CD8-positive, alpha-beta memory T cell (primary cell): ENCODE results near the gene GRM5. TPM values are rescaled to one million over a fixed set of nuclear protein-coding genes. Genes with fewer than 3 reads are reported as not detected.

Source experiments
- CTCF ChIA-PET: fragments of 350-600 bp; sonication (Branson Sonifier 250); formaldehyde crosslinking; loops from one replicate; lab custom pipeline; 2021; ENCODE audit warnings: antibody characterized with exemption; lab: Charles Lee
- POLR2A ChIA-PET: fragments of 350-600 bp; sonication (Branson Sonifier 250); formaldehyde crosslinking; loops from one replicate; lab custom pipeline; 2021; ENCODE audit warnings: antibody characterized with exemption; lab: Charles Lee
- DNase-seq, 5 donors: peaks; one replicate each; pipeline versions ENCODE4 v3.0.0 to v3.0.0-alpha.2; 2020 to 2022; ENCODE audit warnings: mixed read lengths in 1 of 5
- H3K27ac ChIP-seq: one replicate; pipeline ENCODE4 v1.7.0; 2013; ENCODE audit warnings: low read depth, mild to moderate bottlenecking, low read length, moderate library complexity
- H3K27me3 ChIP-seq: 2 replicates; pipeline ENCODE4 v1.7.0; 2013; ENCODE audit warnings: low read length, mild to moderate bottlenecking; ENCODE audit not compliant: insufficient read depth, poor library complexity, severe bottlenecking
- H3K36me3 ChIP-seq: 2 replicates; pipeline ENCODE4 v1.7.0; 2013; ENCODE audit warnings: mild to moderate bottlenecking, low read length, moderate library complexity; ENCODE audit not compliant: insufficient read depth
- H3K4me1 ChIP-seq: 2 replicates; pipeline ENCODE4 v1.7.0; 2013; ENCODE audit warnings: mild to moderate bottlenecking, low read length, moderate library complexity; ENCODE audit not compliant: insufficient read depth
- H3K4me3 ChIP-seq: 2 replicates; pipeline ENCODE4 v1.7.0; 2013; ENCODE audit warnings: mild to moderate bottlenecking, low read length
- H3K9me3 ChIP-seq: 2 replicates; pipeline ENCODE4 v1.7.0; 2013; ENCODE audit warnings: mild to moderate bottlenecking, low read length
- H3K27ac Mint-ChIP-seq, 8 donors: one replicate each; pipeline ENCODE4 v1.8.0; 2020 to 2021; ENCODE audit warnings: mixed read lengths in 8 of 8, mild to moderate bottlenecking in 6 of 8, inconsistent platforms in 3 of 8, moderate library complexity in 3 of 8
- H3K27me3 Mint-ChIP-seq, 2 donors: one replicate each; pipeline ENCODE4 v1.8.0; 2020 to 2021; ENCODE audit warnings: mixed read lengths in 2 of 2, mild to moderate bottlenecking in 1 of 2, moderate library complexity in 1 of 2
- H3K36me3 Mint-ChIP-seq, 3 donors: one replicate each; pipeline ENCODE4 v1.8.0; 2020 to 2021; ENCODE audit warnings: mixed read lengths in 3 of 3, inconsistent platforms in 1 of 3, mild to moderate bottlenecking in 1 of 3
- H3K4me1 Mint-ChIP-seq, 3 donors: one replicate each; pipeline ENCODE4 v1.8.0; 2020 to 2021; ENCODE audit warnings: mixed read lengths in 3 of 3, inconsistent platforms in 1 of 3, mild to moderate bottlenecking in 1 of 3
- H3K4me3 Mint-ChIP-seq, 7 donors: one replicate each; pipeline ENCODE4 v1.8.0; 2020 to 2021; ENCODE audit warnings: mixed read lengths in 7 of 7, mild to moderate bottlenecking in 6 of 7, moderate library complexity in 4 of 7, inconsistent platforms in 2 of 7
- H3K9me3 Mint-ChIP-seq, 5 donors: one replicate each; pipeline ENCODE4 v1.8.0; 2020 to 2022; ENCODE audit warnings: mixed read lengths in 5 of 5, mild to moderate bottlenecking in 3 of 5, moderate library complexity in 2 of 5, inconsistent platforms in 1 of 5
- polyA plus RNA-seq: library from polyadenylated mRNA; unstranded; fragments of 300-500 nt; fragmentation: Illumina TruSeq; gene quantifications from one replicate; pipeline ENCODE4 v1.2.3, GENCODE V29; 2021
- total RNA-seq, 2 experiments: library from RNA; stranded (reverse); gene quantifications; one replicate each; pipeline ENCODE4 v1.2.3, GENCODE V29; 2021

GRM5 gene
- total and polyA plus RNA-seq, 3 experiments from 2014 or later, result not detected

DNA sequence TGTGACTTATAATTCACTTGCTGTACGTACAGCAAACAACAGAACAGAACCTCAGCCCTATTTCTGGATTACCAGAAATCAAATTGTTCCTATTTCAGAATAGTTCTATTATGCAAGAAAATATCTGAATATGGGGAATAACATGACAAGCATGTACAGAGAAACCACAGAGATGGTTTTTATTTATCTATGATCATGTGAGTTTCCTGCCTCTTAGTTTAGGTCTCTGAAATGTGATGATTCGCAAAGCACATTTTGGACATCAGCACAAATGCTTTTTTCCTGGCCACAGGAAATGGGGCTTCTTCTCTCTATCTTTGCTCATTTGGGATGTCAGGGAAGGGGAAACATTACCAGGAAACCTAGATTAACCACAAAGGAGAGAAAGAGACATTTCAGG lies 461.5 kb downstream of the GRM5 start:
- no peak for DNase-seq
- H3K27ac Mint-ChIP-seq, result no peak overlapping the region
- H3K9me3 Mint-ChIP-seq, result peaks cover 0 to 2% (median 0%) of the 10 kb centered on the region in 5 donors
- POLR2A ChIA-PET, result no interaction called here
- CTCF ChIA-PET, result no interaction called here
- no peaks in the 10 kb centered on the region for H3K36me3 ChIP-seq
- no peaks in the 10 kb centered on the region for H3K27me3 ChIP-seq
- no peaks in the 10 kb centered on the region for H3K4me1 ChIP-seq
- no peak overlapping the region for H3K27ac ChIP-seq
- H3K27me3 Mint-ChIP-seq, result peaks cover 0 to 1% of the 10 kb centered on the region in 2 donors
- H3K4me3 Mint-ChIP-seq, result no peak overlapping the region
- H3K4me3 ChIP-seq, result no peak overlapping the region
- peaks cover 0 to 2% (median 0%) of the 10 kb centered on the region in 3 donors for H3K36me3 Mint-ChIP-seq
- H3K9me3 ChIP-seq, result no peaks in the 10 kb centered on the region
- no peaks in the 10 kb centered on the region for H3K4me1 Mint-ChIP-seq

GRCh38 chr11:88603091-88603867 lies 462.5 kb downstream of the GRM5 start:
- Mint-ChIP-seq H3K4me1 (no peaks in the 10 kb centered on the region), H3K27ac (no peak overlapping the region), H3K4me3 (no peak overlapping the region), H3K27me3 (peaks cover 0 to 1% of the 10 kb centered on the region in 2 donors), H3K36me3 (peaks cover 0 to 2% (median 0%) of the 10 kb centered on the region in 3 donors), H3K9me3 (peaks cover 0 to 2% (median 0%) of the 10 kb centered on the region in 5 donors)
- ChIA-PET CTCF (no interaction called here), POLR2A (no interaction called here)
- Histone ChIP-seq H3K4me1 (no peaks in the 10 kb centered on the region), H3K27me3 (no peaks in the 10 kb centered on the region), H3K4me3 (no peak overlapping the region), H3K36me3 (no peaks in the 10 kb centered on the region), H3K9me3 (no peaks in the 10 kb centered on the region), H3K27ac (no peak overlapping the region)
- DNase-seq, result no peak

DNA sequence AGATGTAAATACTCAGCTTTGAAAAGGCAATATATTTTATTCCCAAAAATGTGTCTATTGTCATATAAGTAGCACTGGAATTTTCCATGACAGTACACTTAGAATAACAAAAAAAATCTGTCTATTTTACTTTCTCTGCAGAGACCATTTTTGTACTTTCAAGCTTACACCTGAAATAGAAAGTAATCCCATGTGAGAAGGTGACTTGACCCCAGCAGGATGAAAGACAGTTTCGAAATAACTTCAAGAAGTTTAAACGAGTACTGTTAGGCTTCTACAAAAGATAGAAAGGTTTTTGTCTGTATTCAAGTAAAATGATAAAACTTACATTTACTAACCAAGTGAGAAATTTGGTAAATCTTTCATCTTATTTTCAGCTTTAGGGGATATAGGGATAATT lies 468.4 kb downstream of the GRM5 start:
- Mint-ChIP-seq H3K4me3 (no peak overlapping the region), H3K27me3 (peaks cover 0 to 1% of the 10 kb centered on the region in 2 donors), H3K36me3 (no peaks in the 10 kb centered on the region), H3K27ac (no peak overlapping the region), H3K4me1 (no peaks in the 10 kb centered on the region), H3K9me3 (no peaks in the 10 kb centered on the region)
- CTCF ChIA-PET, result no interaction called here
- POLR2A ChIA-PET, result no interaction called here
- Histone ChIP-seq H3K36me3 (no peaks in the 10 kb centered on the region), H3K9me3 (no peaks in the 10 kb centered on the region), H3K4me1 (peaks cover 4% of the 10 kb centered on the region), H3K27ac (no peak overlapping the region), H3K4me3 (no peak overlapping the region), H3K27me3 (no peaks in the 10 kb centered on the region)
- no peak for DNase-seq

DNA sequence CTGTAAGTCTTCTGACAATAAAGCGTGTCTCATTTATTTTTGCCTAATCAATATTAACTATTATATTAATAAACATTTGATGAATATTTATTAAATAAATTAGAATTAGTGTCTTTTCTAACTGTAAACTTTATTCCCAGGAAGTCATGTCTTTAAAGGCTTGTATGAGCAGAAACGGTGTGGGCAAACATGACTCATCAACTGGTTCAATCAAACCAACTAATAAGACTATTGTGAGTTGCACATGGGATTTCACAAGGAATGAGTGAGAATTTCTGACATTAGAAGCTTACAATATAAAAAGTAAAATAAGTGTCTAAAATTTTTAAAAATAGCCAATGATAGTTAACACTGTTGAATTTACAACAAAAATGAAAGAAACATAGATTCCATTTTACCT lies 469.0 kb downstream of the GRM5 start:
- POLR2A ChIA-PET, result no interaction called here
- peaks cover 0 to 1% of the 10 kb centered on the region in 2 donors for H3K27me3 Mint-ChIP-seq

DNA sequence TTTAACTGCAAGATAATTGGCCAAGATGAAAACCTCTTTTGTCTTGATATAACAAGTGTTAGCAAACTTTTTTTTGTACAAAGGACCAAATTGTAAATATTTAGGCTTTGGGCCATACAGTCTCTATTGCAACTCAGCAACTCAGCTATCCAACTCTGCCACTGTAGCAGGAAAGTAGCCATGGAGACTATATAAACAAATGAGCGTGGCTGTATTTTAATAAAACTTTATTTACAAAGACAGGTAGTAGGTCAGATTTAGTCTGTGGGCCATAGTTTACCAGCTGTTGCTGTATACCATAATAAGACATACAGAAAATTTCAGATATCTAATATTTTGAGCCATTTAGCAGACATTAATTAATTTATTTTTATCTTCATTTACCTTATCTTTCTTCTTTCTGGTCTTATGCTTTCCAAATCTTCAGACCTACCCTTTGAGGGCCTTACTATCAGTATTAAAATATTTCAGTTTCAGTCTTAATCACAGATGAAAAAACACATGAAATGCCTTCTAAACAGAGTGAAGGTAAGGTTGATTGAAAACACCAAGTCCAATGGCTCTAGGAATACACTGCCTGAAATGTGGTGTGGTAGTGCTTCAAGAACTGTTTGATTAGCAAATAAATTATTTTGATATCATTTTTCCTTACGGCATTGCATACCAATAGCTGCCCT lies 471.4 kb downstream of the GRM5 start:
- POLR2A ChIA-PET, result no interaction called here
- no peak for DNase-seq
- no peaks in the 10 kb centered on the region for H3K27me3 ChIP-seq
- H3K4me3 ChIP-seq, result no peak overlapping the region
- no peak overlapping the region for H3K4me3 Mint-ChIP-seq
- CTCF ChIA-PET, result no interaction called here
- no peaks in the 10 kb centered on the region for H3K4me1 Mint-ChIP-seq
- H3K27ac ChIP-seq, result no peak overlapping the region
- peaks cover 4% of the 10 kb centered on the region for H3K4me1 ChIP-seq
- peaks cover 0 to 7% of the 10 kb centered on the region in 2 donors for H3K27me3 Mint-ChIP-seq
- H3K9me3 ChIP-seq, result no peaks in the 10 kb centered on the region
- H3K9me3 Mint-ChIP-seq, result no peaks in the 10 kb centered on the region
- H3K36me3 ChIP-seq, result no peaks in the 10 kb centered on the region
- H3K36me3 Mint-ChIP-seq, result no peaks in the 10 kb centered on the region
- no peak overlapping the region for H3K27ac Mint-ChIP-seq

More for the DNA sequence above, 469.0 kb downstream of the GRM5 start:
- H3K4me3 Mint-ChIP-seq, result no peak overlapping the region
- CTCF ChIA-PET, result no interaction called here
- no peaks in the 10 kb centered on the region for H3K9me3 ChIP-seq
- H3K27me3 ChIP-seq, result no peaks in the 10 kb centered on the region
- DNase-seq, result no peak
- no peaks in the 10 kb centered on the region for H3K36me3 Mint-ChIP-seq
- no peaks in the 10 kb centered on the region for H3K4me1 Mint-ChIP-seq
- H3K27ac Mint-ChIP-seq, result no peak overlapping the region
- no peaks in the 10 kb centered on the region for H3K36me3 ChIP-seq
- H3K9me3 Mint-ChIP-seq, result no peaks in the 10 kb centered on the region
- no peak overlapping the region for H3K4me3 ChIP-seq
- H3K4me1 ChIP-seq, result peaks cover 4% of the 10 kb centered on the region
- no peak overlapping the region for H3K27ac ChIP-seq

- no peaks in the 10 kb centered on the region for H3K36me3 ChIP-seq
- H3K4me3 ChIP-seq, result no peak overlapping the region
- POLR2A ChIA-PET, result no interaction called here
- no peaks in the 10 kb centered on the region for H3K4me1 ChIP-seq
- H3K27ac ChIP-seq, result no peak overlapping the region
- Mint-ChIP-seq H3K36me3 (no peaks in the 10 kb centered on the region), H3K27me3 (peaks cover 2 to 9% of the 10 kb centered on the region in 2 donors), H3K9me3 (no peaks in the 10 kb centered on the region), H3K4me1 (no peaks in the 10 kb centered on the region), H3K27ac (no peak overlapping the region), H3K4me3 (no peak overlapping the region)
- no peaks in the 10 kb centered on the region for H3K9me3 ChIP-seq
- H3K27me3 ChIP-seq, result no peaks in the 10 kb centered on the region
- CTCF ChIA-PET, result no interaction called here
- DNase-seq, result no peak
Measured at GRCh38 chr11:88590361-88590760, 475.4 kb downstream of the GRM5 start.

GRCh38 chr11:88583251-88583650 lies 482.5 kb downstream of the GRM5 start:
- no peaks in the 10 kb centered on the region for H3K27me3 ChIP-seq
- no peak overlapping the region for H3K27ac ChIP-seq
- ChIA-PET CTCF (interaction anchor here (1.0 kb wide), 1 partner anchor 13 kb away, joined by 3 read pairs; no protein-coding TSS in a partner anchor), POLR2A (no interaction called here)
- no peaks in the 10 kb centered on the region for H3K36me3 ChIP-seq
- Mint-ChIP-seq H3K27ac (no peak overlapping the region), H3K36me3 (no peaks in the 10 kb centered on the region), H3K4me3 (no peak overlapping the region), H3K9me3 (no peaks in the 10 kb centered on the region), H3K27me3 (peaks cover 18 to 19% of the 10 kb centered on the region in 2 donors), H3K4me1 (no peaks in the 10 kb centered on the region)
- H3K4me1 ChIP-seq, result no peaks in the 10 kb centered on the region
- H3K4me3 ChIP-seq, result no peak overlapping the region
- DNase-seq, result no peak
- no peaks in the 10 kb centered on the region for H3K9me3 ChIP-seq

DNA sequence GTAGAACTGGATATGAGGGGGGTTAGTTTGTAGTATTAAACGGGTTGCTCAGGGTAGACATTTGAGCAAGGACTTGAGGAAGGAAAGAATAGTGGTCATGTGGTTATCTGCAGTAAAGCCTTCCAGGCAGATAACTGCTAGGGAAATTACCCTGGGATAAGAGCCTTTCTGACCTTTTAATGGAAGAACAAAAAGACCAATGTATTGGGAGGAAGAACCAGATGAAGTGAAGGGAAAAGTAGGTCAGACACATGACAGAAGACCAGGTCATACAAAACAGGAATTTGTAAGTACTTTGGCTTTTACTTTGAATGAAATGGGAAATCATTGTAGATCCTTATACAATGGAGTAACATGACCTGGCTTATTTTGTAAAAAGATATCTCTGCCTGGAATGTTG lies 486.3 kb downstream of the GRM5 start:
- no peak overlapping the region for H3K4me3 ChIP-seq
- Mint-ChIP-seq H3K36me3 (no peaks in the 10 kb centered on the region), H3K27ac (no peak overlapping the region), H3K9me3 (no peaks in the 10 kb centered on the region), H3K27me3 (peaks cover 20 to 24% of the 10 kb centered on the region in 2 donors), H3K4me1 (no peaks in the 10 kb centered on the region), H3K4me3 (no peak overlapping the region)
- H3K9me3 ChIP-seq, result no peaks in the 10 kb centered on the region
- no peaks in the 10 kb centered on the region for H3K36me3 ChIP-seq
- DNase-seq, result no peak
- H3K4me1 ChIP-seq, result no peaks in the 10 kb centered on the region
- no peak overlapping the region for H3K27ac ChIP-seq
- no peaks in the 10 kb centered on the region for H3K27me3 ChIP-seq
- CTCF ChIA-PET, result no interaction called here
- POLR2A ChIA-PET, result no interaction called here
